Measurements from ENCODE around the gene RNASE8. TPM values are rescaled to one million over a fixed set of nuclear protein-coding genes. Genes with fewer than 3 reads are reported as not detected.
"Not testable (repeated sequence)": the region's sequence is repeated elsewhere in the genome, so short reads cannot be mapped to it uniquely, and the experiment has no call there.

Gene RNASE8
- total and polyA plus RNA-seq, 4 experiments from 2014 or later = not detected

GRCh38 chr14:21036751-21037150 is 20.9 kb upstream of the RNASE8 start:
- Mint-ChIP-seq H3K27ac (no peak overlapping the region), H3K36me3 (no peaks in the 10 kb centered on the region), H3K27me3 (peaks cover 0 to 3% of the 10 kb centered on the region in 2 donors), H3K4me3 (no peak overlapping the region), H3K9me3 (peaks cover 0 to 2% (median 0%) of the 10 kb centered on the region in 8 donors), H3K4me1 (peaks cover 0 to 6% (median 0%) of the 10 kb centered on the region in 4 donors)
- Histone ChIP-seq H3K36me3 (ENCODE audit: insufficient read depth, low read length) (no peaks in the 10 kb centered on the region), H3K27ac (ENCODE audit: low read depth, low read length) (no peak overlapping the region), H3K4me1 (ENCODE audit: insufficient read depth, low read length) (no peaks in the 10 kb centered on the region), H3K4me3 (ENCODE audit: low read length in 2 of 2) (no peak overlapping the region), H3K27me3 (ENCODE audit: insufficient read depth, low read length) (no peaks in the 10 kb centered on the region), H3K9me3 (ENCODE audit: control insufficient read depth in 1 of 2, low read length in 2 of 2) (no peaks in the 10 kb centered on the region)
- no peak for DNase-seq
- intact Hi-C loops (cut with micrococcal nuclease) = no loop called here
- POLR2A ChIA-PET (ENCODE audit: partially characterized antibody) = interaction anchor here (1.4 kb wide), 1 partner anchor 14 kb away, joined by 3 read pairs; no protein-coding TSS in a partner anchor
- CTCF ChIA-PET (ENCODE audit: partially characterized antibody) = interaction anchor here (0.9 to 10.7 kb wide), 4 partner anchors 11 to 56 kb away, joined by 3 to 138 read pairs (median 6); no protein-coding TSS in a partner anchor

- Mint-ChIP-seq H3K4me3 (no peak overlapping the region), H3K9me3 (peaks cover 0 to 2% (median 0%) of the 10 kb centered on the region in 8 donors), H3K27me3 (peaks cover 0 to 3% of the 10 kb centered on the region in 2 donors), H3K27ac (no peak overlapping the region), H3K36me3 (no peaks in the 10 kb centered on the region), H3K4me1 (peaks cover 0 to 10% (median 0%) of the 10 kb centered on the region in 4 donors)
- intact Hi-C loops (cut with micrococcal nuclease) = no loop called here
- CTCF ChIA-PET (ENCODE audit: partially characterized antibody) = interaction anchor here (0.5 to 10.7 kb wide), 2 partner anchors 22 to 62 kb away, joined by 3 to 138 read pairs; no protein-coding TSS in a partner anchor
- POLR2A ChIA-PET (ENCODE audit: partially characterized antibody) = no interaction called here
- H3K36me3 ChIP-seq (ENCODE audit: insufficient read depth, low read length) = no peaks in the 10 kb centered on the region
- H3K27me3 ChIP-seq (ENCODE audit: insufficient read depth, low read length) = no peaks in the 10 kb centered on the region
- no peaks in the 10 kb centered on the region for H3K4me1 ChIP-seq (ENCODE audit: insufficient read depth, low read length)
- no peak overlapping the region for H3K4me3 ChIP-seq (ENCODE audit: low read length in 2 of 2)
- H3K9me3 ChIP-seq (ENCODE audit: control insufficient read depth in 1 of 2, low read length in 2 of 2) = no peaks in the 10 kb centered on the region
- H3K27ac ChIP-seq (ENCODE audit: low read depth, low read length) = no peak overlapping the region
- DNase-seq = no peak
Measured at GRCh38 chr14:21037156-21037555, 20.5 kb upstream of the RNASE8 start.

- Histone ChIP-seq H3K9me3 (ENCODE audit: control insufficient read depth in 1 of 2, low read length in 2 of 2) (no peaks in the 10 kb centered on the region), H3K27ac (ENCODE audit: low read depth, low read length) (no peak overlapping the region), H3K36me3 (ENCODE audit: insufficient read depth, low read length) (no peaks in the 10 kb centered on the region), H3K4me1 (ENCODE audit: insufficient read depth, low read length) (peaks cover 5% of the 10 kb centered on the region), H3K4me3 (ENCODE audit: low read length in 2 of 2) (no peak overlapping the region), H3K27me3 (ENCODE audit: insufficient read depth, low read length) (no peaks in the 10 kb centered on the region)
- Mint-ChIP-seq H3K36me3 (no peaks in the 10 kb centered on the region), H3K27ac (no peak overlapping the region), H3K9me3 (no peaks in the 10 kb centered on the region), H3K27me3 (no peaks in the 10 kb centered on the region), H3K4me1 (peaks cover 2 to 25% (median 6%) of the 10 kb centered on the region in 4 donors), H3K4me3 (no peak overlapping the region)
- DNase-seq = no peak
- intact Hi-C loops (cut with micrococcal nuclease) = no loop called here
- ChIA-PET POLR2A (ENCODE audit: partially characterized antibody) (interaction anchor here (3.0 kb wide), 1 partner anchor 23 kb away, joined by 19 read pairs; no protein-coding TSS in a partner anchor), CTCF (ENCODE audit: partially characterized antibody) (interaction anchor here (2.5 to 6.9 kb wide), 2 partner anchors 24 to 53 kb away, joined by 16 to 349 read pairs; no protein-coding TSS in a partner anchor)
Measured at GRCh38 chr14:21038441-21039422, 18.9 kb upstream of the RNASE8 start.

GRCh38 chr14:21039585-21040369 is 17.8 kb upstream of the RNASE8 start:
- Histone ChIP-seq H3K4me1 (ENCODE audit: insufficient read depth, low read length) (peaks cover 16% of the 10 kb centered on the region), H3K36me3 (ENCODE audit: insufficient read depth, low read length) (no peaks in the 10 kb centered on the region), H3K9me3 (ENCODE audit: control insufficient read depth in 1 of 2, low read length in 2 of 2) (no peaks in the 10 kb centered on the region), H3K27me3 (ENCODE audit: insufficient read depth, low read length) (no peaks in the 10 kb centered on the region), H3K27ac (ENCODE audit: low read depth, low read length) (no peak overlapping the region), H3K4me3 (ENCODE audit: low read length in 2 of 2) (no peak overlapping the region)
- no peak overlapping the region for H3K4me3 Mint-ChIP-seq
- peak overlapping the region in 2 of 7 donors; percentile 13 to 39 for H3K27ac Mint-ChIP-seq
- ChIA-PET POLR2A (ENCODE audit: partially characterized antibody) (interaction anchor here (3.0 kb wide), 1 partner anchor 24 kb away, joined by 19 read pairs; no protein-coding TSS in a partner anchor), CTCF (ENCODE audit: partially characterized antibody) (interaction anchor here (1.2 to 6.9 kb wide), 8 partner anchors 8 to 67 kb away, joined by 3 to 349 read pairs (median 4); no protein-coding TSS in a partner anchor)
- no peaks in the 10 kb centered on the region for H3K36me3 Mint-ChIP-seq
- H3K9me3 Mint-ChIP-seq = no peaks in the 10 kb centered on the region
- H3K27me3 Mint-ChIP-seq = no peaks in the 10 kb centered on the region
- intact Hi-C loops (cut with micrococcal nuclease) = loop anchor here (1.0 kb wide), 1 partner anchor 25 kb away; no protein-coding TSS in a partner anchor
- H3K4me1 Mint-ChIP-seq = peaks cover 9 to 35% (median 15%) of the 10 kb centered on the region in 4 donors
- peak in 4 of 5 donors; percentile 40 to 51 (median 44) for DNase-seq

GRCh38 chr14:21040370-21040925 is 17.2 kb upstream of the RNASE8 start:
- ChIA-PET CTCF (ENCODE audit: partially characterized antibody) (interaction anchor here (1.0 to 6.9 kb wide), 9 partner anchors 9 to 67 kb away, joined by 3 to 349 read pairs (median 4); no protein-coding TSS in a partner anchor), POLR2A (ENCODE audit: partially characterized antibody) (interaction anchor here (3.0 kb wide), 1 partner anchor 25 kb away, joined by 19 read pairs; no protein-coding TSS in a partner anchor)
- Histone ChIP-seq H3K27ac (ENCODE audit: low read depth, low read length) (no peak overlapping the region), H3K36me3 (ENCODE audit: insufficient read depth, low read length) (no peaks in the 10 kb centered on the region), H3K9me3 (ENCODE audit: control insufficient read depth in 1 of 2, low read length in 2 of 2) (no peaks in the 10 kb centered on the region), H3K27me3 (ENCODE audit: insufficient read depth, low read length) (no peaks in the 10 kb centered on the region), H3K4me3 (ENCODE audit: low read length in 2 of 2) (no peak overlapping the region), H3K4me1 (ENCODE audit: insufficient read depth, low read length) (peaks cover 18% of the 10 kb centered on the region)
- Mint-ChIP-seq H3K27ac (peak overlapping the region in 2 of 7 donors; percentile 13 to 39), H3K9me3 (no peaks in the 10 kb centered on the region), H3K36me3 (no peaks in the 10 kb centered on the region), H3K4me3 (no peak overlapping the region), H3K27me3 (no peaks in the 10 kb centered on the region), H3K4me1 (peaks cover 11 to 40% (median 18%) of the 10 kb centered on the region in 4 donors)
- no peak for DNase-seq
- intact Hi-C loops (cut with micrococcal nuclease) = loop anchor here (1.0 kb wide), 1 partner anchor 26 kb away; no protein-coding TSS in a partner anchor

GRCh38 chr14:21040941-21041340 is 16.7 kb upstream of the RNASE8 start:
- H3K36me3 Mint-ChIP-seq; H3K27me3 Mint-ChIP-seq; DNase-seq; H3K36me3 ChIP-seq (ENCODE audit: insufficient read depth, low read length); H3K9me3 Mint-ChIP-seq; H3K27ac Mint-ChIP-seq; H3K27ac ChIP-seq (ENCODE audit: low read depth, low read length); H3K4me3 ChIP-seq (ENCODE audit: low read length in 2 of 2); H3K27me3 ChIP-seq (ENCODE audit: insufficient read depth, low read length); H3K4me3 Mint-ChIP-seq; H3K9me3 ChIP-seq (ENCODE audit: control insufficient read depth in 1 of 2, low read length in 2 of 2): not testable (repeated sequence)
- H3K4me1 Mint-ChIP-seq = peaks cover 11 to 40% (median 18%) of the 10 kb centered on the region in 4 donors
- ChIA-PET CTCF (ENCODE audit: partially characterized antibody) (interaction anchor here (1.0 to 6.9 kb wide), 6 partner anchors 9 to 68 kb away, joined by 3 to 349 read pairs (median 3); no protein-coding TSS in a partner anchor), POLR2A (ENCODE audit: partially characterized antibody) (interaction anchor here (3.0 kb wide), 1 partner anchor 25 kb away, joined by 19 read pairs; no protein-coding TSS in a partner anchor)
- intact Hi-C loops (cut with micrococcal nuclease) = loop anchor here (1.0 kb wide), 1 partner anchor 27 kb away; no protein-coding TSS in a partner anchor
- peaks cover 18% of the 10 kb centered on the region for H3K4me1 ChIP-seq (ENCODE audit: insufficient read depth, low read length)

Data from CD4-positive, alpha-beta memory T cell (primary cell).